Left renal cortex interstitium (tissue), 4 donors: ENCODE measurements around the gene TUT4. TPM values are rescaled to one million over a fixed set of nuclear protein-coding genes. Genes with fewer than 3 reads are reported as not detected.

Experiments
- DNase-seq, 4 donors: peaks; one replicate each; pipeline ENCODE4 v3.0.0-alpha.2; 2013; ENCODE audit warnings: low read depth in 4 of 4, low spot score in 2 of 4, missing footprints in 1 of 4
- polyA plus RNA-seq, 4 donors: library from polyadenylated mRNA; unstranded; fragments of 120-200 nt; gene quantifications; one replicate each; pipeline ENCODE4 v1.2.1, GENCODE V29; 2013; ENCODE audit not compliant: insufficient read length in 4 of 4

The TUT4 gene
- polyA plus RNA-seq, 4 donors, result 65.6 to 131 (median 91.2) TPM

GRCh38 chr1:52542085-52542688 lies 10.7 kb downstream of the TUT4 start:
- no peak for DNase-seq

DNA sequence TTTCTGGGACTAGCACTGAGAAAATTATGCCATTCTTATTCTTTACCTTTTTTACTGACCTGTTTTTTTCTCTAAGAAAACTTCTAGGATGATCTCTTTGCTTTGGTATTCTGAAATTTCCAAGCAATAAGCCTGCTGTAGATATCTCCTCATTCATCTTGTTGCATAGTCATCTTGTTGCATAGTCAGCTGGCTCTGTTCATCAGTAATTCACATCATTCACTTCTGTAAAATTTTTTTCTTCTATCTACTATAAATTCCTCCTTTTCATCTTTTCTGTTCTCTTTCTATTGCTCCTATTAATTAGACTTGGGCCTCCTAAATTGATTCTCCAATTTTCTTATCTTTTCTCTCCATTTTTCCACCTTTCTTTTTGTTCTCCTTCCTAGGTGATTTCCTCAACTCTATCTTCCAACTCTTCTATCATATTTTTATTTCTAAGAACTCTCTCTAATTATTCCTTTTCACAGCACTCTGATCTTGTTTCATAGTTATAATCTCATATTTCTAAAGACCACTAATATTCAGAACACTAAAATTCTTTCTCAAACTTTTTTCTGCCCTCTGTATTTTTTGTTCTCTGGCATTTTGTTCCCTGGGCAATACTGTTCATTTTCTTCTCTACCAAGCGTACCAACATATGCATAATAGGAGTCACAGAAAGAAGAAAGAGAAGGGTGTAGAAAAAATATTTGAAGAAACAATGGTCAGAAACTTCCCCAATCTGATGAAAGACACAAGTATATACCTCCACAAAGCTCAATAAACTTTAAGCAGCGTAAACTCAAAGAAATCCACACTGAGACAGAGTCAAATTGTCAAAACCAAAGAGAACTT lies 17.7 kb downstream of the TUT4 start:
- no peak for DNase-seq

DNA sequence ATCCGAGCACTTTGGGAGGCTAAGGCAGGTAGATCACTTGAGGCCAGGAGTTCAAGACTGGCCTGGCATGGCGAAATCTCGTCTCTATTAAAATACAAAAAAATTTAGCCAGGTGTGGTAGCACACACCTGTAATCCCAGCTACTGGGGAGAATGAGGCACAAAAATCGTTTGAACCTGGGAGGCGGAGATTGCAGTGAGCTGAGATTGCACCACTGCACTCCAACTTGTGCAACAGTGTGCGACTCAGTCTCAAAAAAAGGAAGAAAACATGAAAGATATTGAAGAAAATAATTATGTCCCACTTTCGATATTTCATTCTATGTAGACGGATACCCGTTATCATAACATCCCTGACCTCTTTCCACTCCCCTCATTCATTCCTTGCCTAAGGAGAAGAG lies 19.2 kb downstream of the TUT4 start:
- DNase-seq, result no peak

DNA sequence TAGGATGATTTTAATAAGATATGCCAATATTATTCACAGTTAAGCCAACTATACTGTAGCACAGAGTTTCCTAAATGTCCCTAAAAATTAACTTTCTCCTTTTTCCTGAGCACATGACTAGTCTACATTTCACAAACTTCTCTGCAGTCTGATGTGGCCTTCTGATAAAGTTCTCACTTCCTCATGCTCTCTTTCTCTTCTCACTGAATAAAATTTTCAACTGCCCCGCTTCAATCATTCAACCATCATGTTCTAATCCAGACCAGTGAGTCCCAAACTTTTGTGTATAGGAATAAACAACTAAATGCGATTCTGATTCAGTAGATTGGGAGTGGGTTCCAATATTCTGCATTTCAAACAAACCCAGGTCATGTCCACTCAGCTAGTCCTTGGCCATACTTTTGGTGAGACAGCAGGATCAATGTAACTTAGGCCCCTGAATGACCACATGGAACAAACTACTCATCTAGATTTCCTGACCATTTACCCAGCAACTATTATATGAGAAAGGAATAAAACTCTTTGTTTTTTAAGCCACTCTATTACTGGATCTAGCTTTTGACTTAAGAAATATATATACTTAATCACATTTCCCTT lies 20.1 kb downstream of the TUT4 start:
- no peak for DNase-seq

DNA sequence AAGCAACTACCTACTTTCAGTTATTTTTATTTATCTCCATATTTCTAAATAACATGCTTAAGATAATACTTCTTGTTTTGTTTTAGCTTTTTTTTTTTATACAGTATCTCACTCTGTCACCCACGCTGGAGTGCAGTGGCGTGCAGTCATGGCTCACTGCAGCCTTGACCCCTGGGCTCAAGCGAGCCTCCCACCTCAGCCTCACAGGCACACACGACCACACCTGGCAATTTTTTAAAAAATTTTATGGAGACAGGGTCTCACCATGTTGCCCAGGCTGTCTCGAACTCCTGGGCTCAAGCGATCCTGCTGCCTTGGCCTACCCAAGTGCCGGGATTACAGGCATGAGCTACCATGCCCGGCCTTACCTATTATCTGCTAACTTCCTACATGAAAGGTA lies 20.6 kb downstream of the TUT4 start:
- DNase-seq, result no peak

- no peak for DNase-seq
These were observed 21.5 kb downstream of the TUT4 start for GRCh38 chr1:52531249-52531872.

- no peak for DNase-seq
These were observed 22.2 kb downstream of the TUT4 start for GRCh38 chr1:52530563-52531144.

- DNase-seq, result no peak
These were observed 29.5 kb downstream of the TUT4 start for GRCh38 chr1:52523376-52523775.

- no peak for DNase-seq
These were observed 32.7 kb downstream of the TUT4 start for GRCh38 chr1:52520148-52520547.

DNA sequence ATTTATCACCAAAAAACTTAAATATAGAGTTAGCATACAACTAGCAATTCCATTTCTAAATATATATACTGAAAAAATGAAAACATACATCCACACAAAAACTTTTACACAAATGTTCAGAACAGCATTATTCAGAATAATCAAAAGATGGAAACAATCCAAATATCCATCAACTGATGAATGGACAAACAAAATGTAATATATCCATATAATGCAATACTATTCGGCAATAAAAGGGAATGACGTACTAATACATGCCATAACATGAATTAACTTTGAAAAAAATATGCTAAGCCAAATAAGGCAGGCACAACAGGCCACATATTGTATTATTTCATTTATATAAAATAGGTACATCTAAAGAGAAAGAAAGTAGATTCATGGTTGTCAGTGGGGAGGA lies 33.9 kb downstream of the TUT4 start:
- no peak for DNase-seq

DNA sequence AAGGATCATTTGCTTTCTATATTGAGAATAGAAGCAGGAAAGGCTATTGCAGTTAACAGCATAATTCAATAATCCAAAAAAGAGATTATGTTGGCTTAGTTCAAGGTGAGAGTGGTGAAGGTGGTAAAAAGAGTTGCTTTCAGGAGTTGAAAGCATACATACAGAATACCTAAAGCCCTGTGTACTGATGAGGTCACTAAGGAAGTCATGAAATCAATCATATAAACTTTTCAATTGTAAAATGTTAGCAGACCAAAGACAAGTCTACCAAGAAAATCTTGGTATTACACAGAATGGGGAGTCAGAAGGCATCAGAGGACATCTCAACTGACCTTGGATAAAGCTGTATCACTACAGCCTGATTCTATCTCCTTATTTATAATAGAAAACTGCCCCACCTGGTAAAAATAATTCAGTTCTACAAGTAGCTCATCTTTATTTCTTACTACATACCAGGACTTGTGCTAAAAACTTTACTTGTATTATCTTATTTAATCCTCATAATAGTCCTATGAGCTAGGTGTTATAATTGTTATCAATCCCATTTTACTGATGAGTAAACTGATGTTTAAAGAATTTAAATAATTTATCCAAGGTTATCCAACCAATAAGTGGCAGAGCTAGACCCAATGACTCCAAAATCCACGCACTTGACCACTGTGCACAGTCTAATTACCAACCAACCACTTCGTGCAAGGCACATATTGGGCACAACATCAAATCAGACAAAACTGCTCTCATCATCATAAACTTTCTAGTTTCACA lies 40.9 kb downstream of the TUT4 start:
- no peak for DNase-seq

- no peak for DNase-seq
These were observed 41.5 kb downstream of the TUT4 start for GRCh38 chr1:52511439-52511838.

DNA sequence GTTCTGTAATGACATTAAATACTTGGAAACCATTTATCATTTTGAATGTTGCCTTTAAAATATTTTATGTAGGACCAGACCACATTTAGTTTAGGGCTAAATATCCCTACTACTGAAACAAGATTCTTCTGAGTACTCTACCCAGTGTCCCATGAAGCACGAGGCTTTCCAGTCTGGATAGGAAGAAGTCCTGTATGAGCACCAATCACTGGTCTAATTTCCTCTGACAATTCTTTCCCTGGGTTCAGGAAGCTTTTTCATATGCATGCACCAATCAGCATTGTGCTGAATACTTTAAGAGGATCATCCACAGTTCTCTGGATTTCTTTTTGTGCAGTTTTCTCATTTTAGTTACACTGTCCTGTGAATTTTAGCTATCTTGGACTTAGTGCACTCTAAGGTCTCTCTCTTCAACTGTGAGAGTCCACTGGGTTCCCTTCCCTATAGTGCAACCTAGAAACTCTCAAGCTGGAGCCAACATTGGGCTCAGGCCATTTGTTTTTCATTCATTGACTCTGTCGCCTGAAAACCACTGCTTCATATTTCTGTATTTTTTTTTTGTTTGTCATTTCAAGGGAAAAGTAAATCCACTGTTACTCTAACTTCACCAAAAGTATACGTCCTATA lies 45.9 kb downstream of the TUT4 start:
- DNase-seq, result no peak

- DNase-seq, result no peak
These were observed 46.5 kb downstream of the TUT4 start for GRCh38 chr1:52506349-52506748.

DNA sequence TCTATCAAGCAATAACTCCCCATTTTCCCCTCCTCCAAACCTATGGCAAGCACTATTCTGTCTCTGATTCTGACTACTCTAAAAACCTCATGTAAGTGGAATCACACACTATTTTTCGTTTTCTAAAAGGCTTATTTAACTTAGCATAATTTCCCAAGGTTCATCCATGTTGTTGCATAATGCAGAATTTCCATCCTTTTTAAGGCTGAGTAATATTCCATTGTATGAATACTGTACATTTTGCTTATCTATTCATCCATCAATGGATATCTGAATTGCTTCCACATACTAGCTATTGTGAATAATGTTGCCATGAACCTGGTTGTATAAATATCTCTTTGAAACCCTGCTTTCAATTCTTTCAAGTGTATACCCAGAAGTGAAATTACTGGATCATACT lies 48.2 kb downstream of the TUT4 start:
- no peak for DNase-seq

- no peak for DNase-seq
These were observed 49.2 kb downstream of the TUT4 start for GRCh38 chr1:52503706-52504105.

- DNase-seq, result no peak
These were observed 50.1 kb downstream of the TUT4 start for GRCh38 chr1:52502789-52503188.

DNA sequence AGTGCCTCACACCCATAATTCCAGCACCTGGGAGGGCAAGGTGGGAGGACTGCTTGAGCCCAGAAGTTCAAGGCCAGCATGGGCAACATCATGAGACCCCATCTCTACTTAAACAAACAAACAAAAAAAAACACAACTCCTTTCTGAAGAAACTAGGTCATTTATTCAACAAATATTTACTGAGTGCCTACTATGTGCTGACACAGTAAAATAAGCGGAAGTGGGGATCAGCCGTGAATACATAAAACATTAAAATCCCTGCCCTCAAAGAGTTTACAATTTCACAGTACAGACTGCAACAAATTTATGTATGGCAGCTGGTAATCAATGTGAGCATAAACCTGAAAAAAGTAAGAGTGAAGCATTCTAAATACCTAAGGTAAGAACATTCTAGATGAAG lies 65.3 kb downstream of the TUT4 start:
- DNase-seq, result no peak

DNA sequence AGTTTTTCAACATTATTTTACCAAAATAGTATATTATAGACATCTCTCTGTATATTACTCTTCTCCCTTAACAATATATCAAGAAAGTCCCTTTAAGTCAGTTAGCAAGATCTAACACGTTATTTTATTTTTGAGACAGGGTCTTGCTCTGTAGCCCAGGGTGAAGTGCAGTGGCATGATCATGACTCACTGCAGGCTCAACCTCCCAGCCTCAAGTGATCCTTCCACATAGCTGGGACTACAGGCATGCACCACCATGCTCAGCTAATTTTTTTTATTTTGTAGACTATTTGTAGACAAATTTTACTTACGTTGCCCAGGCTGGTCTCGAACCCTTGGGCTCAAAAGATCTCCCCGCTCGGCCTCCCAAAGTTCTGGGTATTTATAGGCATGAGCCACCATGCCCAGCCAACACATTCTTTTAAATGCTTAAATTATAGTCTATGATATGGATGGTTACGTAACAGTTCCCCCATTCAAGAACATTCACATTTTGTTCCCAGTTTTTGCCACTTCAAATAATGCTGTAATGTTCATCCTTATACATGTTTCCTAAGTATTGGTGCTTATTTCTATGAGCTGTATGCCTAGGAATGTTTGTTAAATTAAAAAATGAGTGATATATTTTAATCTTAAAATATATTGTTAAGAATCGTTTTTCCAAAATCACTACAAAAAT lies 70.4 kb downstream of the TUT4 start:
- no peak for DNase-seq
